HUES6 (cell line): ENCODE data around the gene USP31.
A peak's percentile ranks its signal among the peaks of the same experiment; 100 is the strongest.
"Not testable (repeated sequence)": the region's sequence is repeated elsewhere in the genome, so short reads cannot be mapped to it uniquely, and the experiment has no call there.

ENCODE experiments used
- H3K27ac ChIP-seq: 2 replicates; pipeline ENCODE4 v1.7.0; 2013; ENCODE audit warnings: low read depth, mild to moderate bottlenecking, low read length, inconsistent platforms
- H3K27me3 ChIP-seq: 2 replicates; pipeline ENCODE4 v1.6.1; 2013; ENCODE audit warnings: low read length; ENCODE audit not compliant: control insufficient read depth, insufficient read depth
- H3K36me3 ChIP-seq: 2 replicates; pipeline ENCODE4 v1.6.1; 2013; ENCODE audit warnings: low read length; ENCODE audit not compliant: control insufficient read depth, insufficient read depth
- H3K4me1 ChIP-seq: 2 replicates; pipeline ENCODE4 v1.6.1; 2013; ENCODE audit warnings: low read length; ENCODE audit not compliant: control insufficient read depth, insufficient read depth
- H3K4me3 ChIP-seq: 2 replicates; pipeline ENCODE4 v1.5.1; 2013; ENCODE audit warnings: low read depth, low read length
- H3K9ac ChIP-seq: one replicate; pipeline ENCODE4 v1.6.1; 2013; ENCODE audit warnings: mild to moderate bottlenecking, low read length
- H3K9me3 ChIP-seq: 2 replicates; pipeline ENCODE4 v1.6.1; 2013; ENCODE audit warnings: low read depth, low read length; ENCODE audit not compliant: control insufficient read depth, insufficient read depth

USP31 gene

GRCh38 chr16:23145608-23146007 lies 3.6 kb downstream of the USP31 start:
- Histone ChIP-seq H3K36me3 (no peaks in the 10 kb centered on the region), H3K4me3 (0 out of 2 replicates have a peak overlapping the region, but pooled peaks have one; percentile 7), H3K27ac (peak overlapping the region; percentile 50; the same call in 1 of the 2 replicates), H3K9me3 (no peaks in the 10 kb centered on the region), H3K4me1 (peaks cover 41% of the 10 kb centered on the region), H3K9ac (no peak overlapping the region), H3K27me3 (peaks cover under 1% of the 10 kb centered on the region; the same call in 1 of the 2 replicates)

- H3K36me3 ChIP-seq, result no peaks in the 10 kb centered on the region
- H3K27ac ChIP-seq, result 0 out of 2 replicates have a peak overlapping the region, but pooled peaks have one; percentile 50
- H3K9me3 ChIP-seq, result no peaks in the 10 kb centered on the region
- no peaks in the 10 kb centered on the region for H3K27me3 ChIP-seq
- peaks cover 41% of the 10 kb centered on the region for H3K4me1 ChIP-seq
- no peak overlapping the region for H3K9ac ChIP-seq
- H3K4me3 ChIP-seq, result 0 out of 2 replicates have a peak overlapping the region, but pooled peaks have one; percentile 7
Observed at GRCh38 chr16:23145186-23145585, 4.1 kb downstream of the USP31 start.

GRCh38 chr16:23144393-23144792 lies 4.9 kb downstream of the USP31 start:
- H3K4me1 ChIP-seq, result peaks cover 41% of the 10 kb centered on the region
- H3K4me3 ChIP-seq, H3K27ac ChIP-seq: not testable (repeated sequence)

DNA sequence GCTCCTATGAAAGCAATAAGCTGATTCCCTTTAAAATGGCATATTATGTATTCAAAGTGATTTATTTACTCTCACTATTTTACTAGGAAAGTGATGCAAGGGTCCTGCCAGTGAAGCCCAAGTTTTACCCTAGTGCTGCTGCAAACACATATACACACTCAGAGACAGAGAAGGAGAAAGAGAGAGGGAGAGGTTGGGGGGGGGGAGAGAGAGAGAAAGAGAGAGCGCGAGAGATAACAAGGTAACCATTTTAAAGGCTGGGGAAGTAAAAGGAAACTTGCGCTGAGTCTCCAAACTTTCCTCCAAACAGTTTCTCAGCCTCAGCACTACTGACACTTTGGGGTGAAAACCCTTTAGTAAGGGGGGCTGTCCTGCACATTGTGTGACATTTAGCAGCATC lies 5.9 kb downstream of the USP31 start:
- H3K9ac ChIP-seq, result no peak overlapping the region
- no peak overlapping the region for H3K27ac ChIP-seq
- H3K9me3 ChIP-seq, result no peaks in the 10 kb centered on the region
- peaks cover 41% of the 10 kb centered on the region for H3K4me1 ChIP-seq
- H3K36me3 ChIP-seq, result no peaks in the 10 kb centered on the region
- H3K4me3 ChIP-seq, result no peak overlapping the region
- no peaks in the 10 kb centered on the region for H3K27me3 ChIP-seq

More at GRCh38 chr16:23144393-23144792, 4.9 kb downstream of the USP31 start:
- H3K9me3 ChIP-seq, H3K9ac ChIP-seq, H3K36me3 ChIP-seq, H3K27me3 ChIP-seq: not testable (repeated sequence)

DNA sequence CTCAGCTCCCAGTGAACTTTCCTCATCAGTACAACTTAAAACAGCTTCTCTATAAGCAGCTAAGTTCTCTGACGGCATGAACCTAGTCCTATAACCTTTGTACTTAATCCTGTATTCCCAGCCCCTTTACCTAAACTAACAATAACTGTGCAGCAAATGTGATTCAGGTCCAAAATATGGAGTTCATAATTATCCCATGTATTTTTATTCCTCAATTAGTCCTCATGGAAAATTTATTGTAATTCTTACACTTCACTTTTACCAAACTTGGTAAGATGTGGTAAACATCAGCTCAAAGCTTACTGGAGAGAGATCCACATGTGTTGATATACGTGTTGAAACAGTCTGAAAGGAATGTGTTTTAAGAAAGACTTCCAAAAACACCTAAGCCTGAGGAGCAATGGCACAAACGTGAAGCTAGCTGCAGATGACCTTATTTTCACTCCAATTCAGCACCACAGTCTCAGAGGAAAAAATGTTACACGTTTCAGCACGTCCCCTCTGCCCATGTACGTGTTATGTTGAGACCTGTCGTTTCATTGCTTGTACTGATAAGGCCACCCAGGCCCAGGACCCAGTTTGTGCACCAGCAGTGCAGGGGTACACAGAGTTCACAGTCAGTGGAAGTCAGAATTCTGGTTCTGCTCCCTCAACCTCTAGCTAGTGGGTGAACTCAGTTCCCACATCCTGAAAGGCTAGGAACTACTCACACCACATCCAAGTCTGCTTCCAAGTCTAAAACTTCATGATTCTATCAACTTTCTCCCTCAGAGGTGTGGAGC lies 7.1 kb downstream of the USP31 start:
- no peak overlapping the region for H3K27ac ChIP-seq
- H3K27me3 ChIP-seq, result no peaks in the 10 kb centered on the region
- H3K9ac ChIP-seq, result no peak overlapping the region
- 0 out of 2 replicates have a peak, but pooled peaks cover under 1% of the 10 kb centered on the region for H3K9me3 ChIP-seq
- peaks cover 41% of the 10 kb centered on the region for H3K4me1 ChIP-seq
- H3K36me3 ChIP-seq, result no peaks in the 10 kb centered on the region
- no peak overlapping the region for H3K4me3 ChIP-seq

DNA sequence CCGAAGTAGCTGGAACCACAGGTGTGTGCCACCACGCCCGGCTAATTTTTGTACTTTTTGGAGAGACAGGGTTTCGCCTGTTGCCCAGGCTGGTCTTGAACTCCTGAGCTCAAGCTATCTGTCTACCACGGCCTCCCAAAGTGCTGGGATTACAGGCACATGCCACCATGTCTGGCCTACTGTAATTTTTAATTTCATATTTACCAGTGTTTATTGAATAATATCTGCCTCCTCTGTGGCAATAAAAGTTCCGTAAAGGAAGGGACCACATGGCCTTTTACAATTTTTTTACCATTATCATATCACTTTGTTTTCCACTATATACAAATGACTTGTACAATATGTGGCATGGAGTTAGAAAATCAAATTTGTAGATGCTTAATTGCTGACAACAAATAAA lies 7.8 kb downstream of the USP31 start:
- Histone ChIP-seq H3K9me3 (0 out of 2 replicates have a peak, but pooled peaks cover 4% of the 10 kb centered on the region), H3K27ac (no peak overlapping the region), H3K27me3 (no peaks in the 10 kb centered on the region), H3K36me3 (no peaks in the 10 kb centered on the region), H3K9ac (no peak overlapping the region), H3K4me3 (no peak overlapping the region), H3K4me1 (peaks cover 37% of the 10 kb centered on the region)

GRCh38 chr16:23141033-23141432 lies 8.2 kb downstream of the USP31 start:
- Histone ChIP-seq H3K4me1 (peaks cover 36% of the 10 kb centered on the region), H3K9me3 (0 out of 2 replicates have a peak, but pooled peaks cover 4% of the 10 kb centered on the region), H3K9ac (no peak overlapping the region), H3K36me3 (no peaks in the 10 kb centered on the region), H3K27ac (no peak overlapping the region), H3K4me3 (no peak overlapping the region), H3K27me3 (no peaks in the 10 kb centered on the region)

DNA sequence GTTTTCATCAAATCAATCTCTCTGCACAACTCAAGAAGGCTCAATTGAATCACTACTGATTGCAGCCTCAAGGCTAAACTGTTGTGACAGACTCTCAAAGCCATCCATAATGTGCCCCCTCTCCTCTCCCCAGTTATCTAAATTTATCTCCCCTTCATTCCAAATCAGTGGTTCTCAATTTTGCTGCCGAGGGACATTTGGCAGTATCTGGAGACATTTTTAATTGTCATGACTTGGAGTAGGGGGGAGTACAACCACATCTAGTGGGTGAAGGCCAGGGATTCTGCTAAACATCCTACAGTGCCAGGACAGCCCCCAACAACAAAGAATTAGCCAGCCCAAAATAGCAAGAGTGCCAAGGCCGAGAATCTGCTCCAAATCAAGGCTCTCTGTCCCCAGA lies 9.1 kb downstream of the USP31 start:
- Histone ChIP-seq H3K27ac (no peak overlapping the region), H3K9me3 (0 out of 2 replicates have a peak, but pooled peaks cover 6% of the 10 kb centered on the region), H3K27me3 (no peaks in the 10 kb centered on the region), H3K4me3 (no peak overlapping the region), H3K9ac (no peak overlapping the region), H3K4me1 (peaks cover 27% of the 10 kb centered on the region), H3K36me3 (no peaks in the 10 kb centered on the region)

- no peak overlapping the region for H3K27ac ChIP-seq
- H3K9ac ChIP-seq, result no peak overlapping the region
- H3K36me3 ChIP-seq, result no peaks in the 10 kb centered on the region
- no peaks in the 10 kb centered on the region for H3K27me3 ChIP-seq
- peaks cover 19% of the 10 kb centered on the region for H3K4me1 ChIP-seq
- 0 out of 2 replicates have a peak, but pooled peaks cover 6% of the 10 kb centered on the region for H3K9me3 ChIP-seq
- no peak overlapping the region for H3K4me3 ChIP-seq
Observed at GRCh38 chr16:23137818-23138217, 11.4 kb downstream of the USP31 start.

- H3K4me3 ChIP-seq, result no peak overlapping the region
- H3K36me3 ChIP-seq, result no peaks in the 10 kb centered on the region
- H3K27ac ChIP-seq, result no peak overlapping the region
- no peak overlapping the region for H3K9ac ChIP-seq
- 0 out of 2 replicates have a peak, but pooled peaks cover 6% of the 10 kb centered on the region for H3K9me3 ChIP-seq
- peaks cover 19% of the 10 kb centered on the region for H3K4me1 ChIP-seq
- H3K27me3 ChIP-seq, result no peaks in the 10 kb centered on the region
Observed at GRCh38 chr16:23137256-23137655, 12.0 kb downstream of the USP31 start.

DNA sequence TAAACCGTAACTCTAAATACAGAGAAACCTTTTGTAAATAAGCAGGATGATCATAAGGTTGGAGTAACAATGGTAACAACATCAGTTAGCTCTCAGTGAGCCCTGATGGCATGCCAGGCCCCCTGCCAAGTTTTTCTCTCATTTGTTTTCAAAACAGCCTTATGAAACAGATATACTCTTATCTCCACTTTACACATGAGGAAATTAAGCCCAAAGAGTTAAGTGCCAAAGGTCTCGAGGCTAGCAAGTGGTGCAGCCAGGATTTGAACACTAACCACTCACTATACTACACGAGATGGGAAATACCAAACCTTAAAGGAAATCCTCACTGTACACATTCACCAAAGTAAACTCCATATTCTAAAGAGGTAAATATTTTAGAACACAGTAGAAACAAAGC lies 15.0 kb downstream of the USP31 start:
- Histone ChIP-seq H3K27me3 (no peaks in the 10 kb centered on the region), H3K9me3 (0 out of 2 replicates have a peak, but pooled peaks cover 6% of the 10 kb centered on the region), H3K4me1 (peaks cover 23% of the 10 kb centered on the region), H3K27ac (no peak overlapping the region), H3K9ac (no peak overlapping the region), H3K4me3 (no peak overlapping the region), H3K36me3 (no peaks in the 10 kb centered on the region)
